Measurements from ENCODE around the gene TMEM221.
A peak's percentile ranks its signal among the peaks of the same experiment; 100 is the strongest.

TMEM221 gene

GRCh38 chr19:17431417-17431816 lies 17.1 kb downstream of the TMEM221 start:
- TF ChIP-seq CTCF (conservative IDR thresholded peaks at IDR 0.05; ENCODE audit: low read depth) = no peak
- H3K27ac ChIP-seq = no peak overlapping the region
- CTCF ChIA-PET = no interaction called here
- DNase-seq (ENCODE audit: low spot score) = no peak
- POLR2A ChIA-PET (ENCODE audit: low non-redundant PET) = no interaction called here

GRCh38 chr19:17429641-17430113 lies 18.8 kb downstream of the TMEM221 start:
- peak overlapping the region; percentile 21 for H3K27ac ChIP-seq
- POLR2A ChIA-PET (ENCODE audit: low non-redundant PET) = interaction anchor here (0.6 kb wide), 1 partner anchor 21 kb away, joined by 3 read pairs; no protein-coding TSS in a partner anchor
- CTCF ChIA-PET = interaction anchor here (0.5 to 1.7 kb wide), 5 partner anchors 10 to 67 kb away, joined by 3 to 9 read pairs (median 5); partner anchors contain the start of gene MVB12A

GRCh38 chr19:17424743-17425365 lies 23.6 kb downstream of the TMEM221 start:
- ChIA-PET POLR2A (ENCODE audit: low non-redundant PET) (no interaction called here), CTCF (interaction anchor here (0.5 to 1.5 kb wide), 3 partner anchors 19 to 89 kb away, joined by 3 to 4 read pairs (median 4); no protein-coding TSS in a partner anchor)
- TF ChIP-seq CTCF (conservative IDR thresholded peaks at IDR 0.05; ENCODE audit: low read depth) = peak; percentile 58

More at GRCh38 chr19:17429641-17430113, 18.8 kb downstream of the TMEM221 start:
- DNase-seq (ENCODE audit: low spot score) = no peak
- no peak for TF ChIP-seq CTCF (conservative IDR thresholded peaks at IDR 0.05; ENCODE audit: low read depth)

GRCh38 chr19:17423429-17424208 lies 24.8 kb downstream of the TMEM221 start:
- ChIA-PET POLR2A (ENCODE audit: low non-redundant PET) (interaction anchor here (0.6 kb wide), 1 partner anchor 118 kb away, joined by 4 read pairs; no protein-coding TSS in a partner anchor), CTCF (interaction anchor here (0.7 to 1.5 kb wide), 2 partner anchors 35 to 167 kb away, joined by 3 to 4 read pairs; no protein-coding TSS in a partner anchor)
- no peak for TF ChIP-seq CTCF (conservative IDR thresholded peaks at IDR 0.05; ENCODE audit: low read depth)
- DNase-seq (ENCODE audit: low spot score) = no peak
- peak overlapping the region; percentile 16; the same call in 1 of the 2 replicates for H3K27ac ChIP-seq

More at GRCh38 chr19:17424743-17425365, 23.6 kb downstream of the TMEM221 start:
- no peak for DNase-seq (ENCODE audit: low spot score)
- H3K27ac ChIP-seq = peak overlapping the region; percentile 28

- no peak for TF ChIP-seq CTCF (conservative IDR thresholded peaks at IDR 0.05; ENCODE audit: low read depth)
- H3K27ac ChIP-seq = peak overlapping the region; percentile 87
- CTCF ChIA-PET = no interaction called here
- POLR2A ChIA-PET (ENCODE audit: low non-redundant PET) = no interaction called here
- no peak for DNase-seq (ENCODE audit: low spot score)
Measured at GRCh38 chr19:17421942-17422341, 26.5 kb downstream of the TMEM221 start.

- peak overlapping the region; percentile 87 for H3K27ac ChIP-seq
- TF ChIP-seq CTCF (conservative IDR thresholded peaks at IDR 0.05; ENCODE audit: low read depth) = no peak; the same call in 1 of the 2 replicates
- peak; percentile 67 for DNase-seq (ENCODE audit: low spot score)
- CTCF ChIA-PET = interaction anchor here (1.2 kb wide), 1 partner anchor 9 kb away, joined by 5 read pairs; no protein-coding TSS in a partner anchor
- POLR2A ChIA-PET (ENCODE audit: low non-redundant PET) = interaction anchor here (0.7 kb wide), 1 partner anchor 157 kb away, joined by 6 read pairs; no protein-coding TSS in a partner anchor
Measured at GRCh38 chr19:17420475-17420924, 28.0 kb downstream of the TMEM221 start.

All from RWPE1 (cell line).